Thyroid gland (tissue), 4 donors: ENCODE results near the gene PTPRN2. TPM values are rescaled to one million over a fixed set of nuclear protein-coding genes. Genes with fewer than 3 reads are reported as not detected.

ENCODE experiments used
- DNase-seq, 2 donors: peaks; one replicate each; pipeline ENCODE4 v3.0.0-alpha.2; 2019
- H3K27ac ChIP-seq, 3 donors: fragments of 200-600 bp; sonication (generic); 1 replicate in 2 of 3; 2 replicates in 1 of 3; pipeline ENCODE4 v1.5.1; 2016 to 2019; ENCODE audit warnings: mild to moderate bottlenecking in 1 of 3, moderate library complexity in 1 of 3
- H3K27me3 ChIP-seq: fragments of 200-600 bp; sonication (generic); one replicate; pipeline ENCODE4 v1.5.1; 2019
- H3K36me3 ChIP-seq, 2 donors: fragments of 200-600 bp; sonication (generic); one replicate each; pipeline ENCODE4 v1.5.1; 2016 to 2019
- H3K4me1 ChIP-seq, 2 donors: fragments of 200-600 bp; sonication (generic); one replicate each; pipeline ENCODE4 v1.5.1; 2017 to 2019
- H3K4me3 ChIP-seq, 3 donors: fragments of 200-600 bp; sonication (generic); replicated peaks in 1 of 3; 1 replicate in 2 of 3; 2 replicates in 1 of 3; pipeline ENCODE4 v1.5.1; 2016; ENCODE audit warnings: mild to moderate bottlenecking in 1 of 3
- H3K9me3 ChIP-seq: fragments of 200-600 bp; sonication (generic); one replicate; pipeline ENCODE4 v1.5.1; 2017
- POLR2A ChIP-seq, 2 donors: fragments of 450-650 bp; IDR thresholded peaks; one replicate each; pipeline ENCODE4 v1.6.1; 2017; ENCODE audit warnings: antibody characterized with exemption in 2 of 2, mild to moderate bottlenecking in 2 of 2, moderate library complexity in 1 of 2
- WGBS, 2 donors: methylation state at CpG; one replicate each; pipeline ENCODE4 v1.1.5; 2017; 5-methylcytosine and 5-hydroxymethylcytosine counted together
- intact Hi-C: fragments of 100-400 bp; cut with DNase I; formaldehyde crosslinking; loops from one replicate; pipeline ENCODE4 v1.15.1; 2023
- total RNA-seq, 4 donors: library from RNA; depleted of rRNA; stranded (reverse); fragments of >200 nt; gene quantifications; one replicate each; pipeline ENCODE4 v1.2.3, GENCODE V29; 2016
- TF ChIP-seq, protein P1 (sequence below), 6 experiments: fragments of 200-600 bp in 3 of 6; fragments of 450-650 bp in 3 of 6; sonication (generic) in 3 of 6; IDR thresholded peaks; one replicate each; pipeline ENCODE4 v1.5.1; 2016 to 2019; ENCODE audit warnings: antibody characterized with exemption in 6 of 6, mild to moderate bottlenecking in 2 of 6, inconsistent platforms in 1 of 6, moderate library complexity in 1 of 6

PTPRN2 gene
- total RNA-seq, 4 donors from 2014 or later = 4.2 to 9.9 (median 7.7) TPM

GRCh38 chr7:157541295-157542067, 1046.1 kb downstream of the PTPRN2 start:
- Histone ChIP-seq H3K27ac (no peak overlapping the region), H3K4me3 (no peak overlapping the region), H3K36me3 (no peaks in the 10 kb centered on the region), H3K27me3 (no peaks in the 10 kb centered on the region), H3K4me1 (no peaks in the 10 kb centered on the region), H3K9me3 (no peaks in the 10 kb centered on the region)
- WGBS, 2 donors = 83 to 86% methylated on average over 17 to 25 of the region's 26 CpGs
- intact Hi-C loops = no loop called here
- no peak for DNase-seq
- TF ChIP-seq, protein P1, sequence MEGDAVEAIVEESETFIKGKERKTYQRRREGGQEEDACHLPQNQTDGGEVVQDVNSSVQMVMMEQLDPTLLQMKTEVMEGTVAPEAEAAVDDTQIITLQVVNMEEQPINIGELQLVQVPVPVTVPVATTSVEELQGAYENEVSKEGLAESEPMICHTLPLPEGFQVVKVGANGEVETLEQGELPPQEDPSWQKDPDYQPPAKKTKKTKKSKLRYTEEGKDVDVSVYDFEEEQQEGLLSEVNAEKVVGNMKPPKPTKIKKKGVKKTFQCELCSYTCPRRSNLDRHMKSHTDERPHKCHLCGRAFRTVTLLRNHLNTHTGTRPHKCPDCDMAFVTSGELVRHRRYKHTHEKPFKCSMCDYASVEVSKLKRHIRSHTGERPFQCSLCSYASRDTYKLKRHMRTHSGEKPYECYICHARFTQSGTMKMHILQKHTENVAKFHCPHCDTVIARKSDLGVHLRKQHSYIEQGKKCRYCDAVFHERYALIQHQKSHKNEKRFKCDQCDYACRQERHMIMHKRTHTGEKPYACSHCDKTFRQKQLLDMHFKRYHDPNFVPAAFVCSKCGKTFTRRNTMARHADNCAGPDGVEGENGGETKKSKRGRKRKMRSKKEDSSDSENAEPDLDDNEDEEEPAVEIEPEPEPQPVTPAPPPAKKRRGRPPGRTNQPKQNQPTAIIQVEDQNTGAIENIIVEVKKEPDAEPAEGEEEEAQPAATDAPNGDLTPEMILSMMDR (IDR thresholded peaks at IDR 0.05) = no peak
- no peak for TF ChIP-seq POLR2A (IDR thresholded peaks at IDR 0.05)

- H3K36me3 ChIP-seq = no peaks in the 10 kb centered on the region
- no peaks in the 10 kb centered on the region for H3K4me1 ChIP-seq
- no peak overlapping the region for H3K27ac ChIP-seq
- no peaks in the 10 kb centered on the region for H3K9me3 ChIP-seq
- intact Hi-C loops = no loop called here
- no peak for DNase-seq
- no peak overlapping the region for H3K4me3 ChIP-seq
- 69 to 72% methylated on average over 32 of the region's 32 CpGs for WGBS, 2 donors
- H3K27me3 ChIP-seq = no peaks in the 10 kb centered on the region
- no peak for TF ChIP-seq POLR2A (IDR thresholded peaks at IDR 0.05)
- TF ChIP-seq, protein P1 (IDR thresholded peaks at IDR 0.05) = no peak
Observed at GRCh38 chr7:157540606-157541294, 1046.9 kb downstream of the PTPRN2 start.

DNA sequence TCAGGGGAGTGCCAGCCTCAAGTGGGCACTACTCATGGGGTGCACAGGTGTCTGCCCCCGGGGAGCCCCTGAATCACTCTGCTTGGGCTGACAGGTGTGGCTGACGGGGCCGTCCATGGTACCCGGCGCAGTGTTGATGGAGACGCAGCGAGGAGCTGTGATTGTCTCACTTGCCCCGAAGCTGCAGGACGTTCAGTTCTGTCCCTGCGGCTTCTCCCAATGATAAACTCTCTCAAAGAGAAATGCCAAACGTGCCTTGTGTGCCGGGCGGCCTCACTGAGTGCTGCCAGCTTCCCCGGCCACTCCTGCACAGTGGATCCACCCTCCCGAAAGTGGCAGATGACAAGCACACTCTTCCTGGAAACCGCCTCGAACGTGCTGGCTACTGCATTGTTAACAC, 1047.6 kb downstream of the PTPRN2 start:
- intact Hi-C loops = no loop called here
- no peaks in the 10 kb centered on the region for H3K27me3 ChIP-seq
- H3K4me1 ChIP-seq = no peaks in the 10 kb centered on the region
- 89 to 93% methylated on average over 12 to 18 of the region's 18 CpGs for WGBS, 2 donors
- no peak overlapping the region for H3K4me3 ChIP-seq
- TF ChIP-seq, protein P1 (IDR thresholded peaks at IDR 0.05) = no peak
- TF ChIP-seq POLR2A (IDR thresholded peaks at IDR 0.05) = no peak
- no peak for DNase-seq
- no peaks in the 10 kb centered on the region for H3K9me3 ChIP-seq
- no peaks in the 10 kb centered on the region for H3K36me3 ChIP-seq
- H3K27ac ChIP-seq = no peak overlapping the region

DNA sequence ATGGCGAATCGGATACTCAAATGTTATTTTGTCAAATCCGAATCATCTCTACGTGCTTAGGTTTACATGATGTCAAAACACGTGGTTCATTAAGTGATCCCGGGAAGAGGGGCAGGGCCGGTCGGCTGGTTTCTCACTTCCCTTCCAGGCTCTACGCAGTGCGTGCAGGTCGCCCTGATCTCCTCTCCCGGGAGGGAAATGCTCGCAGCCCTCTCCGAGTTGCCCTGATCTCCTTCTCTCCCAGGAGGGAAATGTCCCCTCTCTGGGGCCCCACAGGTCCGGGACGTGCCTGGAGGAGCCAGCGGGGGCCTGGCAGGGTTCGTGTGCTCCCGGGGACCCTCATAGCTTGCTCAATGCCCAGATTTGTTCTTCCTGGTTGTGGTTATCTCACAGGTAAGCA, 1048.1 kb downstream of the PTPRN2 start:
- Histone ChIP-seq H3K9me3 (no peaks in the 10 kb centered on the region), H3K27me3 (no peaks in the 10 kb centered on the region), H3K4me1 (no peaks in the 10 kb centered on the region), H3K27ac (no peak overlapping the region), H3K4me3 (no peak overlapping the region), H3K36me3 (no peaks in the 10 kb centered on the region)
- WGBS, 2 donors = 91 to 94% methylated on average over 18 to 19 of the region's 19 CpGs
- intact Hi-C loops = no loop called here
- TF ChIP-seq POLR2A (IDR thresholded peaks at IDR 0.05) = no peak
- TF ChIP-seq, protein P1 (IDR thresholded peaks at IDR 0.05) = no peak
- no peak for DNase-seq

GRCh38 chr7:157538735-157539134, 1048.9 kb downstream of the PTPRN2 start:
- intact Hi-C loops = no loop called here
- H3K36me3 ChIP-seq = no peaks in the 10 kb centered on the region
- no peaks in the 10 kb centered on the region for H3K9me3 ChIP-seq
- no peak overlapping the region for H3K27ac ChIP-seq
- H3K27me3 ChIP-seq = no peaks in the 10 kb centered on the region
- TF ChIP-seq POLR2A (IDR thresholded peaks at IDR 0.05) = no peak
- TF ChIP-seq, protein P1 (IDR thresholded peaks at IDR 0.05) = no peak
- no peak overlapping the region for H3K4me3 ChIP-seq
- no peaks in the 10 kb centered on the region for H3K4me1 ChIP-seq
- no peak for DNase-seq
- WGBS, 2 donors = 89 to 99% methylated on average over 10 of the region's 10 CpGs
